HepG2 (cell line): ENCODE measurements around the gene ZIC2. TPM values are rescaled to one million over a fixed set of nuclear protein-coding genes. Genes with fewer than 3 reads are reported as not detected.

Experiments
- ATAC-seq: fragments of 200-7000 bp; cut with Tn5 transposase; 3 replicates; pipeline ENCODE4 v1.9.1; 2020; ENCODE audit warnings: mild to moderate bottlenecking, moderate library complexity
- BruUV-seq: library from RNA; stranded (reverse); fragments of 400-500 nt; replicated peaks from 2 replicates; lab custom pipeline; 2021; lab: Mats Ljungman, UMichigan
- CTCF ChIA-PET: fragments of 300-600 bp; formaldehyde crosslinking; extraction: SDS; loops from one replicate; lab custom pipeline; 2021; ENCODE audit warnings: low total read pairs, inconsistent platforms, low intra/inter-chr PET ratio; lab: Yijun Ruan, JAX
- POLR2A ChIA-PET: fragments of 350-600 bp; sonication (Branson Sonifier 250); formaldehyde crosslinking; loops from one replicate; lab custom pipeline; 2020; ENCODE audit warnings: antibody characterized with exemption, inconsistent platforms; lab: Yijun Ruan, JAX
- DNase-seq: peaks from one replicate; pipeline ENCODE4 v3.0.0-alpha.2; 2015; ENCODE audit warnings: low spot score
- FAIRE-seq: peaks from 3 replicates; lab custom pipeline; 2011; peaks lifted over from hg19 to GRCh38; lab: Jason Lieb, UNC
- H2AFZ ChIP-seq: one replicate; pipeline ENCODE4 v1.6.1; 2011; ENCODE audit warnings: low read length, inconsistent platforms
- H3K27ac ChIP-seq: fragments of 300-600 bp; 3 replicates; pipeline ENCODE4 v1.8.0; 2011; ENCODE audit warnings: mixed run types, mild to moderate bottlenecking, mixed read lengths, low read length, inconsistent platforms; ENCODE audit not compliant: insufficient read depth; ENCODE audit errors: extremely low read length
- H3K27me3 ChIP-seq, 2 experiments: fragments of 200-600 bp in 1 of 2; 2 replicates in 1 of 2; 3 replicates in 1 of 2; pipeline versions ENCODE4 v1.6.0 to v1.8.0; 2011; ENCODE audit warnings: low read length in 2 of 2, mild to moderate bottlenecking in 2 of 2, moderate library complexity in 2 of 2, inconsistent platforms in 1 of 2; ENCODE audit not compliant: insufficient read depth in 2 of 2, control insufficient read depth in 1 of 2
- H3K36me3 ChIP-seq, 2 experiments: fragments of 200-600 bp in 1 of 2; replicated peaks in 1 of 2; 2 replicates in 1 of 2; 3 replicates in 1 of 2; pipeline versions ENCODE4 v1.5.1 to v1.8.0; 2011; ENCODE audit warnings: low read length in 2 of 2, inconsistent platforms in 1 of 2; ENCODE audit not compliant: insufficient read depth in 2 of 2, control insufficient read depth in 1 of 2
- H3K4me1 ChIP-seq: 2 replicates; pipeline ENCODE4 v1.5.1; 2012; ENCODE audit warnings: low read length, inconsistent platforms; ENCODE audit not compliant: insufficient read depth
- H3K4me2 ChIP-seq: 2 replicates; pipeline ENCODE4 v1.6.0; 2011; ENCODE audit warnings: low read depth, low read length, inconsistent platforms
- H3K4me3 ChIP-seq, 3 experiments: fragments of 200-600 bp in 1 of 3; sonication (generic), shearing (Covaris generic) in 1 of 3; replicated peaks in 1 of 3; 2 replicates each; pipeline ENCODE4 v1.5.1; 2011 to 2016; ENCODE audit warnings: low read length in 3 of 3, inconsistent platforms in 2 of 3, low read depth in 2 of 3, mild to moderate bottlenecking in 2 of 3, control low read depth in 1 of 3, mixed read lengths in 1 of 3; ENCODE audit not compliant: insufficient read depth in 1 of 3
- H3K79me2 ChIP-seq: one replicate; pipeline ENCODE4 v1.6.1; 2011; ENCODE audit warnings: low read length, inconsistent platforms; ENCODE audit not compliant: insufficient read depth
- H3K9ac ChIP-seq: 2 replicates; pipeline ENCODE4 v1.6.0; 2011; ENCODE audit warnings: mild to moderate bottlenecking, low read depth, low read length, inconsistent platforms; ENCODE audit not compliant: insufficient read depth
- H3K9me3 ChIP-seq: 2 replicates; pipeline ENCODE4 v1.5.1; 2012; ENCODE audit warnings: mild to moderate bottlenecking, low read length
- H4K20me1 ChIP-seq: 2 replicates; pipeline ENCODE4 v1.6.0; 2011; ENCODE audit warnings: inconsistent platforms, mild to moderate bottlenecking, low read length, moderate library complexity; ENCODE audit not compliant: insufficient read depth
- DMAP1 ChIP-seq: IDR thresholded peaks from 2 replicates; pipeline ENCODE4 v1.6.1; 2016
- HNRNPH1 ChIP-seq: fragments of 200-400 bp; formaldehyde crosslinking; optimal IDR thresholded peaks from 2 replicates; pipeline ENCODE3; 2017; ENCODE audit warnings: mild to moderate bottlenecking, low read depth, low read length
- NFYB ChIP-seq: sonication (generic); formaldehyde crosslinking; IDR thresholded peaks from 2 replicates; pipeline ENCODE4 v1.4.0; 2020; ENCODE audit warnings: missing genetic modification reagents
- SMYD3 ChIP-seq: sonication (generic); formaldehyde crosslinking; IDR thresholded peaks from 2 replicates; pipeline ENCODE4 v1.8.1; 2023; ENCODE audit warnings: mild to moderate bottlenecking, missing genetic modification reagents
- ZNF562 ChIP-seq: sonication (generic); formaldehyde crosslinking; IDR thresholded peaks from 2 replicates; pipeline ENCODE4 v1.8.0; 2022; ENCODE audit warnings: missing genetic modification reagents, borderline replicate concordance
- ZNF570 ChIP-seq: sonication (generic); formaldehyde crosslinking; IDR thresholded peaks from 2 replicates; pipeline ENCODE4 v1.4.0; 2020; ENCODE audit warnings: mild to moderate bottlenecking, missing genetic modification reagents, borderline replicate concordance
- ZNF709 ChIP-seq: sonication (generic); formaldehyde crosslinking; IDR thresholded peaks from 2 replicates; pipeline ENCODE4 v1.5.0; 2020; ENCODE audit warnings: mild to moderate bottlenecking, missing genetic modification reagents
- ZNF746 ChIP-seq: sonication (generic); formaldehyde crosslinking; IDR thresholded peaks from 2 replicates; pipeline ENCODE4 v1.8.0; 2022; ENCODE audit warnings: mild to moderate bottlenecking, missing genetic modification reagents
- ZNF772 ChIP-seq: sonication (generic); formaldehyde crosslinking; IDR thresholded peaks from 2 replicates; pipeline ENCODE4 v1.5.0; 2020; ENCODE audit warnings: mild to moderate bottlenecking, missing genetic modification reagents
- WGBS: methylation state at CpG from one replicate; pipeline ENCODE4 v1.1.6; 2017; ENCODE audit warnings: low lambda C conversion rate; 5-methylcytosine and 5-hydroxymethylcytosine counted together
- in situ Hi-C: cut with HindIII; loops from 2 replicates; pipeline ENCODE4 v1.10.0; 2017; ENCODE audit warnings: low pct_unique_long_range_greater_than_20kb; ENCODE audit not compliant: extremely low pct_ligation_motif_present
- intact Hi-C: fragments of 100-400 bp; cut with micrococcal nuclease; formaldehyde crosslinking; loops from one replicate; pipeline ENCODE4 v1.10.0; 2022; ENCODE audit not compliant: unreplicated experiment
- polyA plus RNA-seq, 8 experiments: library from polyadenylated mRNA; depleted of rRNA in 3 of 8; stranded (reverse) in 7 of 8; unstranded in 1 of 8; fragments of >200 nt; fragmentation: Illumina TruSeq in 4 of 8; extraction: Trizol in 4 of 8; gene quantifications; 2 replicates each; pipeline versions ENCODE4 v1.2.1 to v1.2.3, GENCODE V29; 2011 to 2016; ENCODE audit warnings: low read depth in 4 of 8, missing spikeins in 1 of 8, mixed read lengths in 1 of 8; ENCODE audit not compliant: insufficient read depth in 1 of 8
- total RNA-seq, 5 experiments: library from RNA; depleted of rRNA; stranded (reverse); fragments of >200 nt; fragmentation: Illumina TruSeq; extraction: Trizol; gene quantifications; 2 replicates each; pipeline ENCODE4 v1.2.3, GENCODE V29; 2016; ENCODE audit warnings: low read depth in 1 of 5
- TF ChIP-seq, protein P1 (sequence below): sonication (generic); formaldehyde crosslinking; IDR thresholded peaks from 2 replicates; pipeline ENCODE4 v1.4.0; 2020; ENCODE audit warnings: missing genetic modification reagents
- TF ChIP-seq, protein P2 (sequence below): sonication (generic); formaldehyde crosslinking; IDR thresholded peaks from 2 replicates; pipeline ENCODE4 v1.4.0; 2020; ENCODE audit warnings: missing genetic modification reagents
- TF ChIP-seq, protein P3 (sequence below): sonication (generic); formaldehyde crosslinking; IDR thresholded peaks from 2 replicates; pipeline ENCODE4 v1.4.0; 2020; ENCODE audit warnings: low read depth, missing genetic modification reagents

Gene ZIC2
- total and polyA plus RNA-seq, 2 of the 13 experiments (the other 11 are each of a cell fraction or from before 2014, with no cell fraction given), result 0.13 TPM; not detected in 1

DNA sequence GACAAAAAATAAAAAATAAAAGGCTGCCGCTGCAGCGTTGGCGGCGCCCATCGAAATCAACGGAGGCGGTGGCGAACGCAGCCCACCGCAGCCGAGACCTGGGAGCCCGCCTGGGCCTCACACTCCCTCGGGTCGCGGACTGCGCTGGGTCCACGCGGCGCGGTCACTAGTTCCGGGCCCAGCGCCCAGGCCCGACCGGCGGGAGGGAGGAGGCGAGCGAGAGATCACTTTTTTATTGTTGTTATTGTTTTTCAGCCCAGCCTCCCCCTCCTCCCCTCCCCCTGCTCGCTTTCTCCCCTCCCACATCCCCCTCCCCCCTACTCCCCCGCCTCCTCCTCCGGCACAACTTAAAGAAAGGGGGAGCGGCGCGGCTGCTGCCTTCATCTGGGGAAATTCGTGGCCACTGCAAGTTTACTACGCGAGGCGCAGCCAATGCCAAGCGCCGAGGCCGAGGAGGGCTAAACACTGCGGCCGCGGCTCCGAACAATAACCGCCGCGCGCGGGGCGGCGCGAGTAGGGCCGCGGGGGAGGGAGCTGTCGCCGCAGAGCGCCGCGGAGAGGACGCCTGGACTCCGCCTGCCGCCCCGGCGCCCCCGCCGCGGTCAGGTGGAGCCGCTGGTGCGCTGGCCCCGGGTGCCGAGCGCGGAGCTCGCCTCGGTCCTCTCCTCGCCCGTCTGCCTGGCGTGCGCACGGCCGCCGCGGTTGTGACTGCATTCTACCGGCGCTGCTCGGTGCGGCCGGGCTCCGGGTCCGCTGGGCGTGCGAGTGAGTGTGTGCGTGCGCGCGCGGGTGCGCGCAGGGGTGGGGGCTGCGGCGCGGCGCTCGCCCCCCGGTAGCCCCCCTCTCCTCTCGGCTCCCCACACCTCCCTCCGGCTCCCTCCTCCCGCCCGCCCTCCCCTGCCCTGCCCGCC is 505 bp upstream of the ZIC2 start:
- ChIA-PET CTCF (no interaction called here), POLR2A (interaction anchor here (0.6 kb wide), 1 partner anchor 56 kb away, joined by 3 read pairs; no protein-coding TSS in a partner anchor)
- no peaks in the 10 kb centered on the region for H4K20me1 ChIP-seq
- peak overlapping the region; percentile 47 to 73 (median 48); a peak in 5 of 6 replicates for H3K4me3 ChIP-seq
- DNase-seq, result no peak
- H3K4me2 ChIP-seq, result peak overlapping the region; percentile 84
- BruUV-seq, result no TSS peak
- 2% methylated on average over 36 of the region's 110 CpGs for WGBS
- in situ Hi-C loops (loop anchor here (10.0 kb wide), 1 partner anchor 254 kb away; no protein-coding TSS in a partner anchor), intact Hi-C loops (loop anchor here (10.0 kb wide), 1 partner anchor 534 kb away; no protein-coding TSS in a partner anchor)
- peaks cover 7 to 67% of the 10 kb centered on the region in 2 experiments; a peak in 4 of 5 replicates for H3K27me3 ChIP-seq
- no peak overlapping the region for H3K9ac ChIP-seq
- no peaks in the 10 kb centered on the region for H3K36me3 ChIP-seq
- peaks cover 38% of the 10 kb centered on the region for H3K4me1 ChIP-seq
- no peaks in the 10 kb centered on the region for H3K79me2 ChIP-seq
- no peak overlapping the region for H2AFZ ChIP-seq
- no peak for FAIRE-seq
- H3K27ac ChIP-seq, result no peak overlapping the region
- no peaks in the 10 kb centered on the region for H3K9me3 ChIP-seq
- peak; percentile 48 for ATAC-seq
- TF ChIP-seq ZNF570 (CRISPR knock-in tag) (no peak), DMAP1 (CRISPR knock-in tag) (0 out of 2 replicates have a peak, but pooled peaks have one; percentile 13), ZNF746 (CRISPR knock-in tag) (no peak), SMYD3 (CRISPR knock-in tag) (no peak), HNRNPH1 (no peak), ZNF772 (CRISPR knock-in tag) (no peak), ZNF709 (CRISPR knock-in tag) (0 out of 2 replicates have a peak, but pooled peaks have one; percentile 47), ZNF562 (CRISPR knock-in tag) (no peak), NFYB (CRISPR knock-in tag) (no peak)
- TF ChIP-seq, protein P1, sequence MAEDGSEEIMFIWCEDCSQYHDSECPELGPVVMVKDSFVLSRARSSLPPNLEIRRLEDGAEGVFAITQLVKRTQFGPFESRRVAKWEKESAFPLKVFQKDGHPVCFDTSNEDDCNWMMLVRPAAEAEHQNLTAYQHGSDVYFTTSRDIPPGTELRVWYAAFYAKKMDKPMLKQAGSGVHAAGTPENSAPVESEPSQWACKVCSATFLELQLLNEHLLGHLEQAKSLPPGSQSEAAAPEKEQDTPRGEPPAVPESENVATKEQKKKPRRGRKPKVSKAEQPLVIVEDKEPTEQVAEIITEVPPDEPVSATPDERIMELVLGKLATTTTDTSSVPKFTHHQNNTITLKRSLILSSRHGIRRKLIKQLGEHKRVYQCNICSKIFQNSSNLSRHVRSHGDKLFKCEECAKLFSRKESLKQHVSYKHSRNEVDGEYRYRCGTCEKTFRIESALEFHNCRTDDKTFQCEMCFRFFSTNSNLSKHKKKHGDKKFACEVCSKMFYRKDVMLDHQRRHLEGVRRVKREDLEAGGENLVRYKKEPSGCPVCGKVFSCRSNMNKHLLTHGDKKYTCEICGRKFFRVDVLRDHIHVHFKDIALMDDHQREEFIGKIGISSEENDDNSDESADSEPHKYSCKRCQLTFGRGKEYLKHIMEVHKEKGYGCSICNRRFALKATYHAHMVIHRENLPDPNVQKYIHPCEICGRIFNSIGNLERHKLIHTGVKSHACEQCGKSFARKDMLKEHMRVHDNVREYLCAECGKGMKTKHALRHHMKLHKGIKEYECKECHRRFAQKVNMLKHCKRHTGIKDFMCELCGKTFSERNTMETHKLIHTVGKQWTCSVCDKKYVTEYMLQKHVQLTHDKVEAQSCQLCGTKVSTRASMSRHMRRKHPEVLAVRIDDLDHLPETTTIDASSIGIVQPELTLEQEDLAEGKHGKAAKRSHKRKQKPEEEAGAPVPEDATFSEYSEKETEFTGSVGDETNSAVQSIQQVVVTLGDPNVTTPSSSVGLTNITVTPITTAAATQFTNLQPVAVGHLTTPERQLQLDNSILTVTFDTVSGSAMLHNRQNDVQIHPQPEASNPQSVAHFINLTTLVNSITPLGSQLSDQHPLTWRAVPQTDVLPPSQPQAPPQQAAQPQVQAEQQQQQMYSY (CRISPR knock-in tag), result no peak
- TF ChIP-seq, protein P2, sequence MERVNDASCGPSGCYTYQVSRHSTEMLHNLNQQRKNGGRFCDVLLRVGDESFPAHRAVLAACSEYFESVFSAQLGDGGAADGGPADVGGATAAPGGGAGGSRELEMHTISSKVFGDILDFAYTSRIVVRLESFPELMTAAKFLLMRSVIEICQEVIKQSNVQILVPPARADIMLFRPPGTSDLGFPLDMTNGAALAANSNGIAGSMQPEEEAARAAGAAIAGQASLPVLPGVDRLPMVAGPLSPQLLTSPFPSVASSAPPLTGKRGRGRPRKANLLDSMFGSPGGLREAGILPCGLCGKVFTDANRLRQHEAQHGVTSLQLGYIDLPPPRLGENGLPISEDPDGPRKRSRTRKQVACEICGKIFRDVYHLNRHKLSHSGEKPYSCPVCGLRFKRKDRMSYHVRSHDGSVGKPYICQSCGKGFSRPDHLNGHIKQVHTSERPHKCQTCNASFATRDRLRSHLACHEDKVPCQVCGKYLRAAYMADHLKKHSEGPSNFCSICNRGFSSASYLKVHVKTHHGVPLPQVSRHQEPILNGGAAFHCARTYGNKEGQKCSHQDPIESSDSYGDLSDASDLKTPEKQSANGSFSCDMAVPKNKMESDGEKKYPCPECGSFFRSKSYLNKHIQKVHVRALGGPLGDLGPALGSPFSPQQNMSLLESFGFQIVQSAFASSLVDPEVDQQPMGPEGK (CRISPR knock-in tag), result peak; percentile 45; the same call in 1 of the 2 replicates
- TF ChIP-seq, protein P3, sequence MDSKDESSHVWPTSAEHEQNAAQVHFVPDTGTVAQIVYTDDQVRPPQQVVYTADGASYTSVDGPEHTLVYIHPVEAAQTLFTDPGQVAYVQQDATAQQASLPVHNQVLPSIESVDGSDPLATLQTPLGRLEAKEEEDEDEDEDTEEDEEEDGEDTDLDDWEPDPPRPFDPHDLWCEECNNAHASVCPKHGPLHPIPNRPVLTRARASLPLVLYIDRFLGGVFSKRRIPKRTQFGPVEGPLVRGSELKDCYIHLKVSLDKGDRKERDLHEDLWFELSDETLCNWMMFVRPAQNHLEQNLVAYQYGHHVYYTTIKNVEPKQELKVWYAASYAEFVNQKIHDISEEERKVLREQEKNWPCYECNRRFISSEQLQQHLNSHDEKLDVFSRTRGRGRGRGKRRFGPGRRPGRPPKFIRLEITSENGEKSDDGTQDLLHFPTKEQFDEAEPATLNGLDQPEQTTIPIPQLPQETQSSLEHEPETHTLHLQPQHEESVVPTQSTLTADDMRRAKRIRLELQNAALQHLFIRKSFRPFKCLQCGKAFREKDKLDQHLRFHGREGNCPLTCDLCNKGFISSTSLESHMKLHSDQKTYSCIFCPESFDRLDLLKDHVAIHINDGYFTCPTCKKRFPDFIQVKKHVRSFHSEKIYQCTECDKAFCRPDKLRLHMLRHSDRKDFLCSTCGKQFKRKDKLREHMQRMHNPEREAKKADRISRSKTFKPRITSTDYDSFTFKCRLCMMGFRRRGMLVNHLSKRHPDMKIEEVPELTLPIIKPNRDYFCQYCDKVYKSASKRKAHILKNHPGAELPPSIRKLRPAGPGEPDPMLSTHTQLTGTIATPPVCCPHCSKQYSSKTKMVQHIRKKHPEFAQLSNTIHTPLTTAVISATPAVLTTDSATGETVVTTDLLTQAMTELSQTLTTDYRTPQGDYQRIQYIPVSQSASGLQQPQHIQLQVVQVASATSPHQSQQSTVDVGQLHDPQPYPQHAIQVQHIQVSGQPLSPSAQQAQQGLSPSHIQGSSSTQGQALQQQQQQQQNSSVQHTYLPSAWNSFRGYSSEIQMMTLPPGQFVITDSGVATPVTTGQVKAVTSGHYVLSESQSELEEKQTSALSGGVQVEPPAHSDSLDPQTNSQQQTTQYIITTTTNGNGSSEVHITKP (CRISPR knock-in tag), result no peak
